GM10266 (cell line): Measurements from ENCODE around the gene YJU2.

Source experiments
- DNase-seq: peaks from one replicate; pipeline ENCODE4 v3.0.0; 2012; ENCODE audit errors: extremely low spot score
- TF ChIP-seq, protein P1 (sequence below): IDR thresholded peaks from 2 replicates; pipeline ENCODE4 v1.5.1; 2012; ENCODE audit warnings: mild to moderate bottlenecking, low read depth; ENCODE audit not compliant: control insufficient read depth, insufficient read depth; ENCODE audit errors: missing control alignments

Gene YJU2

DNA sequence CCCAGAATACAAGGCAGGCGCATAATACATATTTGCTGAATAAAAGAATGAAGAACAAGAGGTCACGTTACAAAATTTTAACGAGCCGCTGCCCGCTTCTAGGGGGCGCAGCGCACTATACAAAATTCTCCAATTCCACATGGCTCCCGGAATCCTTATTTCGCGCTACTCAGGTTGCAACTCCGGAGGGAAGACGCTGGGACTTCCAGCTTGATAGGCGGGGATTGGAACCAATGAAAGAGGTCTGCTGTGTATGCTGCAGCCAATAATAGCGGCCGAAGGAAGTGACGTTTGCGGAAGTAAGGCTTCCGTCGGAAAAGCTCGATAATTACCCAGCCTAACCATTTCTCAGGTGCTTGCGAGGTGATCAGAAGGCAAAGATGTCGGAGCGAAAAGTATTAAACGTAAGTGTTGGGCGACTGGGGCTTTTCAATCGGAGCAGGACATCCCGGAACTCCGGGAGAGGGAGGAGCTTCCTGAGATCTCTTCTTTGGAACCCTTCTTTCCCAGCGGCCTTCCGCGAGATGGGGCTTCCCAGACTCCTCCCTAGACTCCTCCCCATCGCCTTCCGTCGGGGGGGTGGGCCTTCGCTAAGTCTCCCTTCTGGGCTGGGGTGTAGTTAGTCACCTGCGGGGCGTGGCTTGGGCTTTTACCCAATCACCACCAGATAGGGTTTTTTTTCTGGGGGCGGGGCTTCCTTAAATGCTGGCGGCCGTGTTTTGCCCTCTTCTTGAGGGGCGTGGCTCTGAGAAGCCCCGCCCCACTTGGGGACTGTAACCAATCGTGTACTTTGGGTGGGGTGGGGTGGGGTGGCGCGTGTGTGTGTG, at the start of gene YJU2:
TSS of gene YJU2 (plus strand) at position 314 of the 827 bp plus-strand sequence. CDS start at position 381, 67 bp downstream.
- peak; percentile 99 for DNase-seq
- TF ChIP-seq, protein P1, sequence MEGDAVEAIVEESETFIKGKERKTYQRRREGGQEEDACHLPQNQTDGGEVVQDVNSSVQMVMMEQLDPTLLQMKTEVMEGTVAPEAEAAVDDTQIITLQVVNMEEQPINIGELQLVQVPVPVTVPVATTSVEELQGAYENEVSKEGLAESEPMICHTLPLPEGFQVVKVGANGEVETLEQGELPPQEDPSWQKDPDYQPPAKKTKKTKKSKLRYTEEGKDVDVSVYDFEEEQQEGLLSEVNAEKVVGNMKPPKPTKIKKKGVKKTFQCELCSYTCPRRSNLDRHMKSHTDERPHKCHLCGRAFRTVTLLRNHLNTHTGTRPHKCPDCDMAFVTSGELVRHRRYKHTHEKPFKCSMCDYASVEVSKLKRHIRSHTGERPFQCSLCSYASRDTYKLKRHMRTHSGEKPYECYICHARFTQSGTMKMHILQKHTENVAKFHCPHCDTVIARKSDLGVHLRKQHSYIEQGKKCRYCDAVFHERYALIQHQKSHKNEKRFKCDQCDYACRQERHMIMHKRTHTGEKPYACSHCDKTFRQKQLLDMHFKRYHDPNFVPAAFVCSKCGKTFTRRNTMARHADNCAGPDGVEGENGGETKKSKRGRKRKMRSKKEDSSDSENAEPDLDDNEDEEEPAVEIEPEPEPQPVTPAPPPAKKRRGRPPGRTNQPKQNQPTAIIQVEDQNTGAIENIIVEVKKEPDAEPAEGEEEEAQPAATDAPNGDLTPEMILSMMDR = peak; percentile 58

DNA sequence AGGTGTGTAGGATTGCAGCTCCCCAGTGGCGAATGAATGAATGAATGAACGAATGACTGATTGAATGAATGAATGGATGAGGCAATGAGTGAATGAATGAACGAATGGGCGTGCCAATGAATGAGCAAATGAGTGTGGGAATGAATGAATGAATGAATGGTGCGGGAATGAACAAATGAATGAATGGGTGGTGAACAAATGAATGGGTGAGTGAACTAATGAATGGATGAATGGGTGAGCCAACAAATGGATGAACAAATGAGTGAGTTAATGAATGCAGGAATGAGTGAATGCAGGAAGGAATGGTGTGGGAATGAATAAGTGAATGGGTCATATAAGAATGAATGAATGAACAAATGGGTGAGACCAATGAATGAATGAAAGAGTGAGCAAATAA, 49.7 kb upstream of the YJU2 start:
- TF ChIP-seq, protein P1 = no peak
- no peak for DNase-seq

DNA sequence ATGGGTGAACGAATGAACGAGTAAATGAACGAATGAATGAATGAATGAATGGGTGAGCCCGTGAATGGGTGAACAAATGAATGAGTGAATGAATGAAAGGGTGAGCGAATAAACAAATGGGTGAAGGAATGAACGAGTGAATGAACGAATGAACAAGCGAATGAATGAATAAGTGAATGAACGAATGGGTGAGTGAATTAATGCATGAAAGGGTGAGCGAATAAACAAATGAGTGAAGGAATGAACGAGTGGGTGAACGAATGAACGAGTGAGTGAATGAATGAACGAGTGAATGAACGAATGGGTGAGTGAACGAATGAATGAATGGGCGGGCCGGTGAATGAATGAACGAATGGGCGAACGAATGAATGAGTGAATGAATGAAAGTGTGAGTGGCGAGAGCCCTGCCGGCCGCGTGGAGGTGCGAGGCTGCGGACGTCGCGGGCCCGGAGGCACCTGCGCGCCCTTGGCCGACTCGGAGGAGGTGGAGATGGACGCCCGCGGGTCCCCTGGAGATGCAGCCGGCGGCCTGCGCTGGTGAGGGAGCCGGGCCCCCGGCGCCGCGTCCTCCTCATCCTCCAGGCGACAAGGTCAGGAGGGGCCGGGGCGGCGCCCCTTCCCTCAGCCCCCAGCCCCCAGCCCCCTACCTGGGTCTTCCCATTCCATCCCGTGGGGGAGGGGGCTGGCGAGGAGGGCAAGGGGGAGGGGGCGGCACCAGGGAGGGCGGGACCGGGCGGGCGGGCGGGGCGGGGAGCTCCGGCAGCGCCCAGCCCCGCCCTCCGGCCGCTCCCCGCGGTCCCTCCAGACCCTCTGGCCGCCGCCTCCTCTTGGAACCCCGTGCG, 49.0 kb upstream of the YJU2 start:
- TF ChIP-seq, protein P1 = no peak
- peak; percentile 62 for DNase-seq

DNA sequence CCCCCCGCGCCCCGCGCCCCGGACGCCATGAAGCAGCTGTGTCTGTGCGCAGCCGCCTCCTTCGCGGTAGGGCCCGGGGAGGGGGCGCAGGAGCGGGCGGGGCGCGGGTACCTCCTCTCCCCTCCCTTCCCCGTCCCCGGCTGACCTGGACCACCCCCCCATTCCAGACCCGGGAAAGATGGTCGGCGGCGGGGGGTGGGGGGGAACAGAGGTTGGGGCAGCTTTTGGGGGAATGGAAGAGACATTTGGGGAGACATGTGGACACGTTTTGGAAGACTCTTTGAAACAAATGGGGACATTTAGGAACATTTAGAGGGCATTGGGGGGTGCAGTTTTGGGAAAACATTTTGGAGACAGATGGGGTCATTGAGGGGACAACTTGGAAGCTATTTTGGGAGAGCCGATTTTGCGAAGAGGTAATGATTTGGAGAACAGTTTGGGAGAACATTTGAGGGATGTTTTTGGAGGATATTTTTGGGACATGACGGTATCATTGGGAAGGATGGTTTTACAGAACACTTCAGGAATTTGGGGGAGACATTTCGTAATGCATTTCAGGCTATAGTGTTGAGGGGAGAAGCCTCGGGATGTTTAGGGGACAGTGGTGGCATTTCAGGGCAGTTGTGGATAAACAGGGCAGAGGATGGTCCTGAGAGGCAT, 48.3 kb upstream of the YJU2 start:
- no peak for DNase-seq
- TF ChIP-seq, protein P1 = no peak

DNA sequence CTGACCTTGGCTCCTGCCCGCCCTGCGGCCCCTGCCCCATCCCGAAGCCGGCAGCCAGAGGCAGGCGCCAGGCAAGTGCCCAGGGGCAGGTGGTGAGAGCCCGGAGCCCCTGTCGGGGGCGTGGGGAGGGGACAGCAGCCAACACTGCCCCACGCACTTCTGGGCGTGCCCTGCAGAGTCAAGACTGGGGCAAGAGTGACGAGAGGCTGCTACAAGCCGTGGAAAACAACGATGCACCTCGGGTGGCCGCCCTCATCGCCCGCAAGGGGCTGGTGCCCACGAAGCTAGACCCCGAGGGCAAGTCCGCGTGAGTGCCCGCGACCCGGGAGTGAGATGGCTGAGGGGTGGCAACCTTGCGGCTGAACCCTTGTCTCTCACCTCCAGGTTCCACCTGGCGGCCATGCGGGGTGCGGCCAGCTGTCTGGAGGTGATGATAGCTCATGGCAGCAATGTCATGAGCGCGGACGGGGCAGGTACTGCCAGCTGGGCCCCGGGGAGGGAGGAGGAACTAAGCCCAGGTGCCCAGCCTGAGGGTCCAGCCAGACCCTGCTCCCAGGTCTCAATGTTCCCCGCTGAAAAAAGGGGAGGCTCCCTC, 47.1 kb upstream of the YJU2 start:
- TF ChIP-seq, protein P1 = no peak
- DNase-seq = no peak

DNA sequence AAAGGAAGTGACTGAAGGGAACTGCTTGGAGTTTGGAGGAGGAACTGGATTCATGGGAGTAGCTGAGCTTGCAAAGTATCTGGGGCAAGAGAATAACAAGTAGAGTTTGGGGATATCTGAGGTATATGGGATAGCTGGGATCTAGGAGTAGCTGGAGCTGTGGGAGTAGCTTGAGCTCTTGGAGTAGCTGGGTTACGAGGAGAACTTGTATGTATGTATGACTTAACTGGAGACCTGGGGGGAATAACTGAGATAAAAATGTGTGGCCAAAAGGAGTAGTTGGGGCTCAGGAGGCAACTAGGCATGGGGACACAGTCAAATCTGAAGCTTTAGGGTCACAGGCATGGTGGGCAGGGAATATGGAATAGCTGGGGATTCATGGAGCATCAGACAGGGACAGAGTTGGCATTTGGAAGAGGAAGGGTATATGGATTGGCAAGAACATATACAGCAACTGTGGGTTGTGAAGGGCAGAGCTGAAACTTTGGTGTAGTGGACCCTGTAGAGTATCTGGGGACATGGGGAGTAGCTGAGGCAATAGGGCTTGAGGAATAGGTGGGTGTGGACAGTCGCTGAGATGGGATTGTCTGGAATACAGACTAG, 45.8 kb upstream of the YJU2 start:
- no peak for DNase-seq
- TF ChIP-seq, protein P1 = no peak
